Karpas-422 (cell line): ENCODE measurements around the gene RFX3. TPM values are rescaled to one million over a fixed set of nuclear protein-coding genes. Genes with fewer than 3 reads are reported as not detected.

Experiments
- DNase-seq: peaks from one replicate; pipeline ENCODE4 v3.0.0-alpha.2; 2015
- H2AFZ ChIP-seq: fragments of 200-600 bp; sonication (generic); 2 replicates; pipeline ENCODE4 v1.6.1; 2014; ENCODE audit warnings: antibody characterized with exemption, low read length, mixed read lengths
- H3K27ac ChIP-seq: fragments of 200-600 bp; sonication (generic); 2 replicates; pipeline ENCODE4 v1.5.1; 2014; ENCODE audit warnings: mild to moderate bottlenecking, low read length, moderate library complexity
- H3K27me3 ChIP-seq: fragments of 200-600 bp; sonication (generic); 2 replicates; pipeline ENCODE4 v1.6.1; 2014; ENCODE audit warnings: low read length, mixed read lengths
- H3K36me3 ChIP-seq: fragments of 200-600 bp; sonication (generic); 2 replicates; pipeline ENCODE4 v1.6.1; 2014; ENCODE audit warnings: low read length, mixed read lengths; ENCODE audit not compliant: insufficient read depth
- H3K4me1 ChIP-seq: fragments of 200-600 bp; sonication (generic); 2 replicates; pipeline ENCODE4 v1.6.1; 2014; ENCODE audit warnings: mild to moderate bottlenecking, low read length, mixed read lengths
- H3K4me2 ChIP-seq: fragments of 200-600 bp; sonication (generic); 2 replicates; pipeline ENCODE4 v1.6.1; 2014; ENCODE audit warnings: low read length, low read depth, mild to moderate bottlenecking; ENCODE audit not compliant: poor library complexity, severe bottlenecking
- H3K4me3 ChIP-seq: fragments of 200-600 bp; sonication (generic); 2 replicates; pipeline ENCODE4 v1.5.1; 2014; ENCODE audit warnings: mild to moderate bottlenecking, antibody characterized with exemption, low read length, mixed read lengths
- H3K79me2 ChIP-seq: fragments of 200-600 bp; sonication (generic); 2 replicates; pipeline ENCODE4 v1.6.1; 2014; ENCODE audit warnings: mild to moderate bottlenecking, low read length, mixed read lengths
- H3K9ac ChIP-seq: fragments of 200-600 bp; sonication (generic); 2 replicates; pipeline ENCODE4 v1.6.0; 2014; ENCODE audit warnings: low read length
- H3K9me2 ChIP-seq: fragments of 200-600 bp; sonication (generic), shearing (Covaris generic); replicated peaks from 2 replicates; pipeline ENCODE4 v1.6.0; 2014; ENCODE audit warnings: mild to moderate bottlenecking, low read length, moderate library complexity; ENCODE audit not compliant: insufficient read depth
- H3K9me3 ChIP-seq: fragments of 300-700, 200-600 bp; sonication (generic); 2 replicates; pipeline ENCODE4 v1.6.1; 2014; ENCODE audit warnings: low read length, mixed read lengths
- H4K20me1 ChIP-seq: fragments of 200-600 bp; sonication (generic); 2 replicates; pipeline ENCODE4 v1.6.1; 2014; ENCODE audit warnings: mild to moderate bottlenecking, antibody characterized with exemption, low read length, low read depth; ENCODE audit not compliant: insufficient read depth
- total RNA-seq: library from RNA; depleted of rRNA; stranded (reverse); fragments of >200 nt; shearing (Covaris generic); gene quantifications from 2 replicates; pipeline ENCODE4 v1.2.3, GENCODE V29; 2014; ENCODE audit warnings: low replicate concordance

Gene RFX3
- total RNA-seq, 1 experiment from 2014 or later = 24.3 TPM

- no peak overlapping the region for H3K4me2 ChIP-seq
- H3K4me1 ChIP-seq = peaks cover 45% of the 10 kb centered on the region
- peaks cover 99% of the 10 kb centered on the region for H3K79me2 ChIP-seq
Observed at GRCh38 chr9:3520564-3520963, 5.2 kb downstream of the RFX3 start.

GRCh38 chr9:3517377-3518048 lies 8.3 kb downstream of the RFX3 start:
- DNase-seq = no peak
- H3K9ac ChIP-seq = no peak overlapping the region
- H3K27me3 ChIP-seq = no peaks in the 10 kb centered on the region
- no peak overlapping the region for H2AFZ ChIP-seq
- no peaks in the 10 kb centered on the region for H4K20me1 ChIP-seq
- H3K4me2 ChIP-seq = no peak overlapping the region
- 0 out of 2 replicates have a peak overlapping the region, but pooled peaks have one; percentile 4 for H3K27ac ChIP-seq
- peaks cover 53% of the 10 kb centered on the region for H3K4me1 ChIP-seq
- H3K36me3 ChIP-seq = no peaks in the 10 kb centered on the region
- H3K4me3 ChIP-seq = no peak overlapping the region
- no peaks in the 10 kb centered on the region for H3K9me2 ChIP-seq
- H3K79me2 ChIP-seq = peaks cover 99% of the 10 kb centered on the region
- no peaks in the 10 kb centered on the region for H3K9me3 ChIP-seq

More at GRCh38 chr9:3520564-3520963, 5.2 kb downstream of the RFX3 start:
- no peaks in the 10 kb centered on the region for H3K9me2 ChIP-seq
- H4K20me1 ChIP-seq = no peaks in the 10 kb centered on the region
- no peak overlapping the region for H3K4me3 ChIP-seq
- no peak overlapping the region for H3K9ac ChIP-seq
- H3K27me3 ChIP-seq = no peaks in the 10 kb centered on the region
- no peak for DNase-seq
- no peaks in the 10 kb centered on the region for H3K9me3 ChIP-seq
- no peak overlapping the region for H2AFZ ChIP-seq
- no peaks in the 10 kb centered on the region for H3K36me3 ChIP-seq
- H3K27ac ChIP-seq = no peak overlapping the region

- Histone ChIP-seq H3K4me2 (no peak overlapping the region), H3K4me1 (peaks cover 48% of the 10 kb centered on the region), H3K79me2 (peaks cover 99% of the 10 kb centered on the region), H3K27me3 (no peaks in the 10 kb centered on the region), H3K9ac (no peak overlapping the region), H3K9me3 (no peaks in the 10 kb centered on the region), H3K4me3 (no peak overlapping the region), H4K20me1 (no peaks in the 10 kb centered on the region), H3K9me2 (no peaks in the 10 kb centered on the region), H3K27ac (0 out of 2 replicates have a peak overlapping the region, but pooled peaks have one; percentile 6), H2AFZ (no peak overlapping the region), H3K36me3 (no peaks in the 10 kb centered on the region)
- no peak for DNase-seq
Observed at GRCh38 chr9:3516667-3517330, 9.0 kb downstream of the RFX3 start.

- H4K20me1 ChIP-seq = no peaks in the 10 kb centered on the region
- H3K9ac ChIP-seq = no peak overlapping the region
- H3K4me2 ChIP-seq = peak overlapping the region; percentile 51
- no peaks in the 10 kb centered on the region for H3K27me3 ChIP-seq
- no peak overlapping the region for H2AFZ ChIP-seq
- H3K36me3 ChIP-seq = no peaks in the 10 kb centered on the region
- no peak for DNase-seq
- H3K9me2 ChIP-seq = no peaks in the 10 kb centered on the region
- H3K79me2 ChIP-seq = peaks cover 99% of the 10 kb centered on the region
- H3K27ac ChIP-seq = peak overlapping the region; percentile 41
- no peak overlapping the region for H3K4me3 ChIP-seq
- no peaks in the 10 kb centered on the region for H3K9me3 ChIP-seq
- H3K4me1 ChIP-seq = peaks cover 50% of the 10 kb centered on the region
Observed at GRCh38 chr9:3515405-3515804, 10.4 kb downstream of the RFX3 start.

GRCh38 chr9:3514786-3515185 lies 11.0 kb downstream of the RFX3 start:
- Histone ChIP-seq H3K79me2 (peaks cover 99% of the 10 kb centered on the region), H3K9me2 (no peaks in the 10 kb centered on the region), H2AFZ (no peak overlapping the region), H3K4me1 (peaks cover 56% of the 10 kb centered on the region), H3K4me2 (peak overlapping the region; percentile 51), H3K27ac (peak overlapping the region; percentile 51; the same call in 1 of the 2 replicates), H3K36me3 (no peaks in the 10 kb centered on the region), H3K27me3 (no peaks in the 10 kb centered on the region), H4K20me1 (no peaks in the 10 kb centered on the region), H3K4me3 (no peak overlapping the region), H3K9me3 (no peaks in the 10 kb centered on the region), H3K9ac (peak overlapping the region; percentile 21; the same call in 1 of the 2 replicates)
- DNase-seq = no peak

GRCh38 chr9:3513265-3513818 lies 12.5 kb downstream of the RFX3 start:
- no peak overlapping the region for H3K4me3 ChIP-seq
- H3K9me3 ChIP-seq = no peaks in the 10 kb centered on the region
- no peak for DNase-seq
- H3K79me2 ChIP-seq = peaks cover 93% of the 10 kb centered on the region
- peak overlapping the region; percentile 51 for H3K27ac ChIP-seq
- H3K9me2 ChIP-seq = no peaks in the 10 kb centered on the region
- no peak overlapping the region for H3K9ac ChIP-seq
- no peaks in the 10 kb centered on the region for H3K27me3 ChIP-seq
- peak overlapping the region; percentile 51 for H3K4me2 ChIP-seq
- no peak overlapping the region for H2AFZ ChIP-seq
- H3K4me1 ChIP-seq = peaks cover 71% of the 10 kb centered on the region
- no peaks in the 10 kb centered on the region for H3K36me3 ChIP-seq
- no peaks in the 10 kb centered on the region for H4K20me1 ChIP-seq

GRCh38 chr9:3511551-3511950 lies 14.2 kb downstream of the RFX3 start:
- H3K27ac ChIP-seq = peak overlapping the region; percentile 94
- no peak for DNase-seq
- H3K4me2 ChIP-seq = peak overlapping the region; percentile 3
- H3K36me3 ChIP-seq = no peaks in the 10 kb centered on the region
- H3K4me1 ChIP-seq = peaks cover 80% of the 10 kb centered on the region
- H2AFZ ChIP-seq = no peak overlapping the region
- H4K20me1 ChIP-seq = no peaks in the 10 kb centered on the region
- H3K79me2 ChIP-seq = peaks cover 91% of the 10 kb centered on the region
- no peak overlapping the region for H3K9ac ChIP-seq
- no peak overlapping the region for H3K4me3 ChIP-seq
- no peaks in the 10 kb centered on the region for H3K9me2 ChIP-seq
- no peaks in the 10 kb centered on the region for H3K9me3 ChIP-seq
- no peaks in the 10 kb centered on the region for H3K27me3 ChIP-seq

GRCh38 chr9:3510796-3511195 lies 15.0 kb downstream of the RFX3 start:
- no peaks in the 10 kb centered on the region for H3K27me3 ChIP-seq
- H3K9me3 ChIP-seq = no peaks in the 10 kb centered on the region
- no peak overlapping the region for H2AFZ ChIP-seq
- H3K27ac ChIP-seq = peak overlapping the region; percentile 94
- H3K9me2 ChIP-seq = no peaks in the 10 kb centered on the region
- no peaks in the 10 kb centered on the region for H4K20me1 ChIP-seq
- H3K79me2 ChIP-seq = peaks cover 91% of the 10 kb centered on the region
- no peak overlapping the region for H3K9ac ChIP-seq
- peaks cover 80% of the 10 kb centered on the region for H3K4me1 ChIP-seq
- H3K4me3 ChIP-seq = no peak overlapping the region
- peaks cover 6% of the 10 kb centered on the region for H3K36me3 ChIP-seq
- peak overlapping the region; percentile 3 for H3K4me2 ChIP-seq
- no peak for DNase-seq
